ENCODE measurements around the gene NXPE2. TPM values are rescaled to one million over a fixed set of nuclear protein-coding genes. Genes with fewer than 3 reads are reported as not detected.

Gene NXPE2
- total RNA-seq, 1 experiment from 2014 or later = not detected

- DNase-seq (ENCODE audit: low read depth) = no peak
- in situ Hi-C loops (cut with HindIII; ENCODE audit: low pct_unique_long_range_greater_than_20kb, low sequenced_read_pairs) = no loop called here
These were observed 46.7 kb downstream of the NXPE2 start for GRCh38 chr11:114724916-114725524.

- no peak for DNase-seq (ENCODE audit: low read depth)
- in situ Hi-C loops (cut with HindIII; ENCODE audit: low pct_unique_long_range_greater_than_20kb, low sequenced_read_pairs) = no loop called here
These were observed 47.3 kb downstream of the NXPE2 start for GRCh38 chr11:114725623-114726022.

- in situ Hi-C loops (cut with HindIII; ENCODE audit: low pct_unique_long_range_greater_than_20kb, low sequenced_read_pairs) = no loop called here
- no peak for DNase-seq (ENCODE audit: low read depth)
These were observed 58.5 kb downstream of the NXPE2 start for GRCh38 chr11:114736806-114737205.

GRCh38 chr11:114738954-114739353, 60.6 kb downstream of the NXPE2 start:
- DNase-seq (ENCODE audit: low read depth) = no peak
- in situ Hi-C loops (cut with HindIII; ENCODE audit: low pct_unique_long_range_greater_than_20kb, low sequenced_read_pairs) = no loop called here

- no peak for DNase-seq (ENCODE audit: low read depth)
- in situ Hi-C loops (cut with HindIII; ENCODE audit: low pct_unique_long_range_greater_than_20kb, low sequenced_read_pairs) = no loop called here
These were observed 66.9 kb downstream of the NXPE2 start for GRCh38 chr11:114745150-114745671.

- in situ Hi-C loops (cut with HindIII; ENCODE audit: low pct_unique_long_range_greater_than_20kb, low sequenced_read_pairs) = no loop called here
- no peak for DNase-seq (ENCODE audit: low read depth)
These were observed 67.7 kb downstream of the NXPE2 start for GRCh38 chr11:114746013-114746412.

Other genes starting within 250 kb of the NXPE2 start
- 76.3 and 119 TPM in 2 replicates for gene REXO2, start 239.1 kb upstream of the NXPE2 start, total RNA-seq (2014; rRNA removed; shearing (Covaris generic); ENCODE audit: low replicate concordance)
- gene NXPE1, start 118.6 kb upstream of the NXPE2 start, total RNA-seq (2014; rRNA removed; shearing (Covaris generic); ENCODE audit: low replicate concordance) = not detected in 2 replicates
- gene NXPE4, start 82.7 kb upstream of the NXPE2 start, total RNA-seq (2014; rRNA removed; shearing (Covaris generic); ENCODE audit: low replicate concordance) = not detected in 2 replicates

All from Caki2 (cell line).